ENCODE measurements around the gene KIFC3.
A peak's percentile ranks its signal among the peaks of the same experiment; 100 is the strongest.

Gene KIFC3

DNA sequence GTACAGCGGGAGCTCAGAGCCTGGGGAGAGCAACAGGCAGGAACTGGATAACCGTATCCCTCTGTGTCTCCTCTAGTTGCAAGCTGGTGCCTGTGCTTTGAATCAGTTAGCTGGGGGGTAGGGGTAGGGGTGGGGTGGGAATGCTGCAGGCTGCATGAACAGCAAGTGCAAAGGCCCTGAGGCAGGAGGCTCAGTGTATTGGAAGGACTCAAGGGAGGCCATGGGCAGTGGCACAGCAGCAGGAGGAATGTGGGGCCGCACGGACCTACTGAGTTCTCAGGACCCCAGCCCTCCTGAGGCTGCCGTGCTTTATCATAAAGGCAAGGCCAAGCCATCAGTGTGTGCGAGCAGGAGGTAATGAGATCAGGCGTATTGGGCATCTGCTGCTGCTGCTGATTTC is 63.4 kb downstream of the KIFC3 start:
- Histone ChIP-seq H3K4me1 (ENCODE audit: control extremely low read depth in 1 of 4, control insufficient read depth in 4 of 4, insufficient read depth in 4 of 4, low read length in 3 of 4) (peaks cover 0 to 32% (median 26%) of the 10 kb centered on the region in 4 experiments), H3K27me3 (replicated peaks in 2 of 5; ENCODE audit: control insufficient read depth in 4 of 5, insufficient read depth in 5 of 5, low read length in 4 of 5) (no peaks in the 10 kb centered on the region), H3K4me3 (ENCODE audit: control insufficient read depth in 1 of 7, extremely low read depth in 1 of 7, insufficient read depth in 4 of 7, low read depth in 2 of 7, low read length in 6 of 7) (no peak overlapping the region), H3K27ac (ENCODE audit: insufficient read depth in 1 of 2, low read depth in 1 of 2, low read length in 2 of 2, poor library complexity in 1 of 2, severe bottlenecking in 2 of 2) (no peak overlapping the region), H3K9me3 (ENCODE audit: control extremely low read depth in 1 of 5, control insufficient read depth in 4 of 5, insufficient read depth in 2 of 5, low read depth in 1 of 5, low read length in 4 of 5) (no peaks in the 10 kb centered on the region), H3K36me3 (ENCODE audit: control insufficient read depth in 4 of 4, insufficient read depth in 4 of 4, low read length in 3 of 4) (peaks cover 6 to 55% (median 29%) of the 10 kb centered on the region in 4 experiments)
- WGBS (ENCODE audit: insufficient coverage), result 100% methylated on average over 6 of the region's 7 CpGs
- ChIA-PET POLR2A (no interaction called here), CTCF (interaction anchor here (0.6 to 2.1 kb wide), 7 partner anchors 18 to 163 kb away, joined by 3 to 8 read pairs (median 4); no protein-coding TSS in a partner anchor)
- no peak for DNase-seq

DNA sequence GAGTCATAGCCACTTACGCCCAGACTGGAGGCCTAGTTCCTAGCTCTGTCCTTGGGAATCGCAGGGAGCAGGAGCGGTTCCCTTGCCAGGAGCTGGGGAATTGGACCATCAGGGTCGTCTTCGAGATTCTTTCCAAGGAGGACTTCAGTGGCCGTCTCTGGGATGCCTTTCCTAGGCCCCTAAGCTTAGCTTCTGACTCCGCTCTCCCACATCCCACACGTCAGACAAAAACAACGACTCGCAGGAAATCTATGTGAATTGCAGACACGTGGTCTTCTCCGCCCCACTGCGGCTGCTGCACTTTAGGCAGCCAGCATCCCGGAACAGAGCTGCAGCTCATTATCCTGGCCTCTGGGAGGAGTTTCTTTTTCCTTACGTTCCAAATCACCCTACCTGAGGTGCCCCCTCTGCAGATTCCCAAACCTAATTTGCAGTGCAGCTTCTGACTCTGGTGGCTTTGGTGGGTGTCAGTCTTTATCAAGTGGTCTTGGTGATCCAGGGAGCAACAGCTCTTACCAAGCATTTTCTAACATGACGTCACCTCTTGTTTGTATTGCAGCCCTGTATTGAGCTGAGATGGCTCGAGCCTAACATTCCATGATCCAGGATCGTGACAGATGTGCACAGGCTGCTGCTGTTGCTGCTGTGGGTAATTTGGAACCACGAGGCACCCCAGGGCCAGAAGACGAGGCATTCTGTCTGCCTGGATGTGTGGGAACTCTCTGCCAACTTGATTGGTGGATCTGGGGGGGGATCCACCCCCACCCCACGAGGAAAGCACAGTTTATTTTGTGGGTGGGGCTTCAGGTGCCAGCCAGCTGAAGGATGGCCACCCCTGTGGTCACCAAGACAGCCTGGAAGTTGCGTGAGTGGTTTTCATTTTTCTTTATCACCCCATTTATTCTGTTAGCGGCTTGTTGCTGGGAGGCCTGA is 65.6 kb downstream of the KIFC3 start:
- CTCF ChIA-PET, result interaction anchor here (0.7 to 2.9 kb wide), 27 partner anchors 9 to 249 kb away, joined by 3 to 11 read pairs (median 4); no protein-coding TSS in a partner anchor
- Histone ChIP-seq H3K27ac (ENCODE audit: insufficient read depth in 1 of 2, low read depth in 1 of 2, low read length in 2 of 2, poor library complexity in 1 of 2, severe bottlenecking in 2 of 2) (peak overlapping the region; percentile 84 to 94), H3K4me1 (ENCODE audit: control extremely low read depth in 1 of 4, control insufficient read depth in 4 of 4, insufficient read depth in 4 of 4, low read length in 3 of 4) (peaks cover 0 to 32% (median 26%) of the 10 kb centered on the region in 4 experiments), H3K4me3 (ENCODE audit: control insufficient read depth in 1 of 7, extremely low read depth in 1 of 7, insufficient read depth in 4 of 7, low read depth in 2 of 7, low read length in 6 of 7) (peak overlapping the region; percentile 54 to 90 (median 82)), H3K27me3 (replicated peaks in 2 of 5; ENCODE audit: control insufficient read depth in 4 of 5, insufficient read depth in 5 of 5, low read length in 4 of 5) (no peaks in the 10 kb centered on the region), H3K9me3 (ENCODE audit: control extremely low read depth in 1 of 5, control insufficient read depth in 4 of 5, insufficient read depth in 2 of 5, low read depth in 1 of 5, low read length in 4 of 5) (no peaks in the 10 kb centered on the region), H3K36me3 (ENCODE audit: control insufficient read depth in 4 of 4, insufficient read depth in 4 of 4, low read length in 3 of 4) (peaks cover 3 to 36% (median 19%) of the 10 kb centered on the region in 4 experiments)
- DNase-seq, result peak; percentile 67 to 86 (median 82)
- WGBS (ENCODE audit: insufficient coverage), result 8% methylated on average over 22 of the region's 23 CpGs
- POLR2A ChIA-PET, result interaction anchor here (0.6 to 2.0 kb wide), 3 partner anchors 42 to 135 kb away, joined by 3 to 7 read pairs (median 6); partner anchors contain the start of gene DRC7

DNA sequence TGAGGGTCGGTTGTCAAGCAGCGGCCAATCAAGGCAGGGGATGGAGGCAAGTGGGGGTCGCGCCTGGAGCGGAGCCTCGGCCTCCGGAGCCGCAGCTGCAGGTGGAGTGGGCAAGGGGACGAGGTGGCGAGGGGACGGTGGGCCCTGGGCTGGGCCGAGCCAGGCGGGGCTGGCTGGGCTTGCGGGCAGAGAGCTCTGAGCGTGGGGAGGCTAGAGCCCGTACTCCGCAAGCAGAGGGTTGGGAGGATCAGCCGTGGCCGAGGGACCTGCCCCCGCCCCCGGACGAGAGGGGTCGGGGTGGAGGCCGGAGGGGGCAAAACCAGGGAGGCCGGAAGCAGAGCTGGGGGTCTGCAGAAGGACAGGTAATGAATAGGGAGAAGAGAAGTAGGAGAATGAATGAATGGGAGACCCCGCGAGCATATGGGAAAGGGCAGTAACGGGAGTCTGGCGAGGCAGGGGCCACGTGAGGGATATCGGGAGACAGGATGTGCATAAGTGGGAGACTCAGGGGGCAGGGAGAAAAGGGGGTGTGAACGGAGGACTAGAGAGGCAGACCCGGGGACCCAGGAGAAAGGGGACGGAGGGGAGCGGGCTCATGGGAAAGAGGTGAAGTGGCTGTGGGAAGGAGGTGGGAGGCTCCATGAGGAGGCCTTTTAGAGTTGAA is 66.4 kb downstream of the KIFC3 start, which contains the start of gene KATNB1:
KATNB1 (plus strand) TSS at position 16 of the 664 bp plus-strand sequence. CDS start 1,474 bp downstream, outside the sequence.
- Histone ChIP-seq H3K27ac (ENCODE audit: insufficient read depth in 1 of 2, low read depth in 1 of 2, low read length in 2 of 2, poor library complexity in 1 of 2, severe bottlenecking in 2 of 2) (peak within 1 kb of the TSS; percentile 93 to 94), H3K4me1 (ENCODE audit: control extremely low read depth in 1 of 4, control insufficient read depth in 4 of 4, insufficient read depth in 4 of 4, low read length in 3 of 4) (peaks cover 0 to 38% (median 32%) of the 10 kb centered on the region in 4 experiments), H3K9me3 (ENCODE audit: control extremely low read depth in 1 of 5, control insufficient read depth in 4 of 5, insufficient read depth in 2 of 5, low read depth in 1 of 5, low read length in 4 of 5) (no peaks in the 10 kb centered on the region), H3K27me3 (replicated peaks in 2 of 5; ENCODE audit: control insufficient read depth in 4 of 5, insufficient read depth in 5 of 5, low read length in 4 of 5) (no peaks in the 10 kb centered on the region), H3K4me3 (ENCODE audit: control insufficient read depth in 1 of 7, extremely low read depth in 1 of 7, insufficient read depth in 4 of 7, low read depth in 2 of 7, low read length in 6 of 7) (peak within 1 kb of the TSS; percentile 77 to 94 (median 84)), H3K36me3 (ENCODE audit: control insufficient read depth in 4 of 4, insufficient read depth in 4 of 4, low read length in 3 of 4) (peaks cover 2 to 28% (median 16%) of the 10 kb centered on the region in 4 experiments)
- WGBS (ENCODE audit: insufficient coverage), result under 1% methylated on average over 32 of the region's 35 CpGs
- ChIA-PET POLR2A (interaction anchor here (1.1 to 2.0 kb wide), 6 partner anchors 13 to 134 kb away, joined by 3 to 9 read pairs (median 6); no protein-coding TSS in a partner anchor), CTCF (interaction anchor here (0.7 to 2.9 kb wide), 22 partner anchors 10 to 249 kb away, joined by 3 to 11 read pairs (median 4); partner anchors contain the start of gene DRC7)
- no peak for DNase-seq

DNA sequence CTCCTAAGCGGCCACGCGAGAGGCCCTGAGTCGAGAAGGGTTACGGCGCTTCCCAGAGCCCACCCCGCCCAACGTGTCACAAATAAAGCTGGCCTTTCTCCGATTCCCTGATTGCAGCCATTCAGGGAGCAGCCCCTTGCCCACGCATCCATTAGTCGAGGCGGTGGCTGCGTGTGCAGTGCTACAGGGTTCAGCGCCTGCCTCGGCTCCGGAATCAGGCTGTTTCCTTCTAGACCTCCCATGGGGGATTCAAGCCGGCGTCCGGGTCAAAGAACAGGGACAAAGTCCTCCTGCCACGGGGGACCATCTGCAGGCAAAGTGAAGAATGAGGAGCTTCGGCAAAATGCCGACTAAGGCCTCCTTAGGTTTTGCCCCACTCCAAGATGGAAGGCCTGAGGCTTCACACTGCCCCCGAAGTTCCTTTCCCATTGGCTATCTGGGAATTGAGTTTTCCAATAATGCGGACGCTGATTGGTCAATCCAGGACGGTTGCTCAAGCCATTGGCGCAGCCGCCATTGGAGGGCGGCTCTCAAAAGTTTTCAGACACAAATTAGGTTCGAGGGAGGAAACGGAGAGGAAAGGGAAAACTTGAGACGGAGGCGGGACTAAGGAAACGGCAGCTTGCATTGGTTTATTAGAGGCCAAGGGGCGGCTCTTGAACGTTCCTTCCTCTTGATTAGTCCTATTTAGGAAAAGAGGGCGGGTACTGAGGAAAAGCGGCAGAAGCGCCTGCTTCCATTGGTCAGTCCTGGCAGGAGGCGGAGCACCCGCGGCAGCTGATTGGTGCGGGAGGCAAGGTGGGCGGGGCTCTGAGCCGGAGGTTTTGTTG is 67.2 kb downstream of the KIFC3 start:
- H3K36me3 ChIP-seq (ENCODE audit: control insufficient read depth in 4 of 4, insufficient read depth in 4 of 4, low read length in 3 of 4), result peaks cover 0 to 24% (median 11%) of the 10 kb centered on the region in 4 experiments
- peak; percentile 100 for DNase-seq
- no peaks in the 10 kb centered on the region for H3K9me3 ChIP-seq (ENCODE audit: control extremely low read depth in 1 of 5, control insufficient read depth in 4 of 5, insufficient read depth in 2 of 5, low read depth in 1 of 5, low read length in 4 of 5)
- ChIA-PET POLR2A (interaction anchor here (1.1 to 2.0 kb wide), 5 partner anchors 12 to 133 kb away, joined by 3 to 9 read pairs (median 6); no protein-coding TSS in a partner anchor), CTCF (interaction anchor here (0.9 to 2.9 kb wide), 11 partner anchors 16 to 159 kb away, joined by 3 to 11 read pairs (median 5); partner anchors contain the start of gene DRC7)
- H3K27me3 ChIP-seq (replicated peaks in 2 of 5; ENCODE audit: control insufficient read depth in 4 of 5, insufficient read depth in 5 of 5, low read length in 4 of 5), result no peaks in the 10 kb centered on the region
- WGBS (ENCODE audit: insufficient coverage), result 0% methylated on average over 32 of the region's 45 CpGs
- peak overlapping the region; percentile 93 to 94 for H3K27ac ChIP-seq (ENCODE audit: insufficient read depth in 1 of 2, low read depth in 1 of 2, low read length in 2 of 2, poor library complexity in 1 of 2, severe bottlenecking in 2 of 2)
- peaks cover 0 to 40% (median 32%) of the 10 kb centered on the region in 4 experiments for H3K4me1 ChIP-seq (ENCODE audit: control extremely low read depth in 1 of 4, control insufficient read depth in 4 of 4, insufficient read depth in 4 of 4, low read length in 3 of 4)
- peak overlapping the region; percentile 77 to 94 (median 84) for H3K4me3 ChIP-seq (ENCODE audit: control insufficient read depth in 1 of 7, extremely low read depth in 1 of 7, insufficient read depth in 4 of 7, low read depth in 2 of 7, low read length in 6 of 7)

DNA sequence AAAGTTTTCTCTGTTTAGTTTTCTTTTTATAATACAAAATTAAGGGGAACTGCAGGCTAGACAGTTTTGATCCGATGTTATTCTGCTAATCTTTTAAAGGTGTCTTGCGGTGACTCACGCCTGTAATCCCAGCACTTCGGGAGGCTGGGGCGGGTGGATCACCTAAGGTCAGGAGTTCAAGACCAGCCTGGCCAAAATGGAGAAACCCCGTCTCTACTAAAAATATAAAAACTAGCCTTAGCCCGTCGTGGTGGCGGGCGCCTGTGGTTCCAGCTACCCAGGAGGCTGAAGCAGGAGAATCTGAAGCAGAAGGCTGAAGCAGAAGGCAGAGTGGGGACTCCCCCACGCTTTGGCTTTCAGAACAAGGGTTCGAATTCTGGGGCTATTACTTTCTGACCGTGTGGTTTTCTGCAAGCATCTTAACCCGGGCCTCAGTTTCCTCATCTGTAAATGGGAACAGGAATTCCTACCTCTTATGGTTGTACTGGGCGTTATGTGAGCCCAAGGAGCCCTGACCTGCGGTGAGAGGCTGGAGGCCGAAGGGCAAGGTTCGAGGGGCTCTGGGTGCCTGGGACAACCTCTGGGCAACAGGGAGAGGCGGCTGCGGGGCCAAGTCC is 67.9 kb downstream of the KIFC3 start:
- ChIA-PET POLR2A (interaction anchor here (1.6 to 2.0 kb wide), 2 partner anchors 45 to 133 kb away, joined by 6 to 9 read pairs; no protein-coding TSS in a partner anchor), CTCF (interaction anchor here (0.9 to 2.9 kb wide), 5 partner anchors 15 to 158 kb away, joined by 3 to 11 read pairs (median 6); partner anchors contain the start of gene DRC7)
- peaks cover 0 to 17% (median 9%) of the 10 kb centered on the region in 4 experiments for H3K36me3 ChIP-seq (ENCODE audit: control insufficient read depth in 4 of 4, insufficient read depth in 4 of 4, low read length in 3 of 4)
- H3K27me3 ChIP-seq (replicated peaks in 2 of 5; ENCODE audit: control insufficient read depth in 4 of 5, insufficient read depth in 5 of 5, low read length in 4 of 5), result no peaks in the 10 kb centered on the region
- H3K4me1 ChIP-seq (ENCODE audit: control extremely low read depth in 1 of 4, control insufficient read depth in 4 of 4, insufficient read depth in 4 of 4, low read length in 3 of 4), result peaks cover 0 to 40% (median 32%) of the 10 kb centered on the region in 4 experiments
- peak in 2 of 3 donors; percentile 31 to 34 for DNase-seq
- WGBS (ENCODE audit: insufficient coverage), result 55% methylated on average over 20 of the region's 20 CpGs
- peak overlapping the region; percentile 77 to 94 (median 84) for H3K4me3 ChIP-seq (ENCODE audit: control insufficient read depth in 1 of 7, extremely low read depth in 1 of 7, insufficient read depth in 4 of 7, low read depth in 2 of 7, low read length in 6 of 7)
- H3K9me3 ChIP-seq (ENCODE audit: control extremely low read depth in 1 of 5, control insufficient read depth in 4 of 5, insufficient read depth in 2 of 5, low read depth in 1 of 5, low read length in 4 of 5), result no peaks in the 10 kb centered on the region
- peak overlapping the region; percentile 84 to 93 for H3K27ac ChIP-seq (ENCODE audit: insufficient read depth in 1 of 2, low read depth in 1 of 2, low read length in 2 of 2, poor library complexity in 1 of 2, severe bottlenecking in 2 of 2)
